Glomerular visceral epithelial cell (primary cell): Measurements from ENCODE around the gene MMP27.

Experiments
- DNase-seq: peaks from one replicate; pipeline ENCODE4 v3.0.0-alpha.2; 2016; ENCODE audit errors: extremely low spot score

The MMP27 gene

DNA sequence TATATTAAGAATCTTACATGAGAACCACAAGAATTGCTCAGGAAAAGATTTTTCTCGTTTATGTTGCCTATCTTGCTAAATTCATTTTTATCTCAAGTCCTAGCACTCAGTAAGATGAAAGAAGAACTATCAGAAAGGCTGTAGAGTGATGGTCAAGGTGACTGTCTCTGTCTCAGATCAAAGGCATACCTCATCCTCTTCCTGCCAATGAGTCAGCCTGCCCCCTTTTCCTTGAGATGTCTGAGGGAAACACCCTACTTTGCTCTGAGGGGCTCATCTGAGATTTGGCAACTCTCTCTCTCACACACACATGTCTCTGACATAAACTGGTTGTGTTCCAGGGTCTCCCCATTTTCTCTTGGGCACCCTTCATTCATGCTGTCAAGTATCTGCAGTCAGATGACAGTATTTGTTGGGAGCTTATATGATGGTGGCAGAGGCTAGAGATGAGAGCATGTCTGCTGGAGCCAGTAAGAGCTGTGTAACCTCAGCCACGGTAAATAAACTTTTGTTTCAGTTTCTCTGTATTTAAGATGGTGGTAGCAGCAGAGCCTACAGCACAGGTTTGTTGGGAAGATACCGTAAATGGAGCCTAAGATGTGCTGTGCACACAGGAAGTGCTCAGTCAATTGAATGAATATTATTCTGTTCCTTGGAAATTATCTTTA is 1.6 kb downstream of the MMP27 start:
- DNase-seq, result no peak

DNA sequence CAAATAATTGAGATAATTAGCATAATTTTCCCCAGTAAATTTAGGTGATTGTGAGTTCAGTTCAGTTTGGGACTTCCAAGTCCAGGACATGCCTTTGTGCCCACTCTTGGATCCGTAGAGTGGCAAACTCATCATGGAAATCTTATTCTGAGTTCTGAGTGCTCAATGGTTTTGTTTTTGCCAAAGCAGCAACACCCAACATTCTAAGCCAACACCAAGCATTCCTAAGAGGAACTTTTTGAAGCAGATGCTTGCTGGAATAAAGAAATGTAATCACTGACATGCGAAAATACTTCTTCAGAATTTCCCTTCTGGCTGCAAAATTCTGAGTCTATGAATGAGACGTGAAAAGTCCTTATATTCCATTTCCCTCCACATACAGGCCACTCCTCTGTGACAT is 10.4 kb downstream of the MMP27 start:
- DNase-seq, result no peak

DNA sequence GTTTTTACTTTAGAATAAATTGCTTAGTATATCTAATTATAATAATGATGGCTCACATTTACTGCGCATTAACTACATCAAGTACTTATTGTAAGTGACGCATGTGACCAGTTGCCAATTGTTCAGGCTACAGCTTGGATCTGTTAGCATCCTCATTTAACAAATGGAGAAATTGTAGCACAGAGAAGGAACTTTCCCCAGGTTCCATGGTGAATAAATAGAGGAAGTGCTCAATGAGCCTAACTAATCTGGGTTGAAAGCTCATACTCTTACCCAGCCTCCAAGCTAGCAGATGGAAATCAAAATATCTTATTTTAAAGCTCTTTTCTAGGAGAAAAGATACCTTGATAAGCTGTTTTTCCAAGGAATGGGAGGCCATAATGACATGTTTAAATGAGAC is 19.8 kb downstream of the MMP27 start:
- DNase-seq, result no peak

DNA sequence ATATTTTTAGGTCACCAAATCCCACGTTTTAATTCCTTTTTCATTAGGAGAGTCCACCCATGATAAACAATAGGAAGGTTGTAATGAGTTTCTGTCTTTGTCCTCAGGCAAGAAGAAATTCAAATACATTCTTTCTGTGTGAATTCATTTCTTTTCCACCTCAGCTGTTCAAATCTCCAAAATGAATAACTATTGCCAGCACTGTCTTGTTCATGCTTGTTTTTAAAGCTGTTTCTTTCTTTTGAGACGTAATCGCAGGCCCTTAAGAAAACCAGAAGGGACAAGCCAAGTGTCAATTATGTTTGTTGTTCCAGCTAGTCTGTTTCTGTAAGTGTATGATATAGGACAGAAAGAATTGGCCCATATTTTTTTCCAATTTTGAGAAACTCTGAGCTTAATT is 20.2 kb downstream of the MMP27 start:
- no peak for DNase-seq

DNA sequence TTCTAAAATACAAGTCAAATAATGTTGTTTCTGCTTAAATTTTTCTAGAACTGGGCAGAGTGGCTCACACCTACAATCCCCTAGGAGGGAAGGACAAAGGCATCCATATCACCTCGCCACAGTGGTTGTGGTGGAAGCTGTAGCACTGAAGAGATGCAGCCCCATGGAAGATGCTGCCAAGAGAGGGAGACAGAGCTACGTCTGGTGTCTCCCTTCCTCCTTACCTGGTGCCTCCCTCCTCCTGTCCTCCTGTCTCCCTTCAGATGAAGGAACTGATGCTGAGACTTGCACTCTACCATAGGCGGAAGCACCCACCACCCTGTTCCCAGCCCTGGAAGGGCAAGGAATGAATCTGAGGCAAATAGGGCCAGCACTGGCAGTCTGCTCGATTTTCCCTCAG is 22.3 kb downstream of the MMP27 start:
- no peak for DNase-seq

DNA sequence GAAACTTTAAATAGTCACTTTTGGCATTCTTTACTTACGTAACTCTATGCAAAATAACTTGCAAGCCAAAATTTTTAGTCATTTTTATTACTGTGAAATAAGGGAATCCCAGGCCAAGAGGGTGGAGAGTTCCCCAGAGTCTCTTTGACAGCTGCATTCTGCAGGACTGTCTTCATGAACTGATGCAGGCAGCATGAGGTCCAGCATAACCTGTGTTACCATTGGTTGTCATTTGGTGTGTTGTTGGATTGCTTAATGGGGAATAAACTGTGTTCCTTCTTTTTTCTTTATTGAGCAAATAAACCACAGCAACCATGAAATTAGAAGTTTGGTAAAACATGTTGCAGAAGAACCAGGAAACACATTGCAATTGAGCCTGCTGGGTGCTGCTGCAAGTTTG is 24.6 kb downstream of the MMP27 start:
- DNase-seq, result no peak

DNA sequence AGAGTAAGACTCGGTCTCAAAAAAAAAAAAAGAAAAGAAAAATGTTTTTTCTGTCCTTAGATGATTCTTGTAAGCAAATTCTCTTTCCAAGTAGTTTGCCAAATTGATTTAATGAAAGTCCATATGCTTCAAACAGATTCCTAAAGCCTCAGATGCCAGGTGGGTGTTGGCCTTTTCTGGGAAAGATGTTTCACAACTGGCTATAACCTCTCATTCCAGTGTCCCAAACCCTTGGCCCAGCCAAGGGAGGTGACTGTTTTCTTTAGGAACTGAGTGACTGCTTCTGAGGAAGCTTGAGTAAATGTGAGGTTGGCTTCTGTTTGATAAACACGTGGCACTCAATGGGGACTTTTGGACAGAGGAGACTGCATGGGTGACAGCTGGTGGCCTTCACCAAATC is 27.5 kb downstream of the MMP27 start:
- no peak for DNase-seq

DNA sequence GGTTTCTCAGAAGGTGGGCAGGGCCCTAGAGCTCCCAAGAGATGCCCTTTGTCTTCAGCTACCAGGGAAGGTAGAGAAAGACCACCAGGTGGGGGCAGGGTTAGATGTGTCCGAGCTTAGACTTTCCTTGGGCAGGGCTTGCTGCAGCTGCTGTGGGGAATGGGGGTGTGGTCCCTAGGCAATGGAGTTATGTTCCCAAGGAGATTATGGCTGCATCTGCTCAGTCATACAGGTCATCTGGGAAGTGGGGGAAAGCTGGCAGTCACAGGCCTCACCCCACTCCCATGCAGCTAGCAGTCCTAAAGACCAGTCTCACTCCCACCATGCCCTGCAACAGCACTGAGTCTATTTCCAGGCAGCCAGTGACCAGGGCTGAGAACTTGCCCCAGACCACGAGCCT is 29.5 kb downstream of the MMP27 start:
- no peak for DNase-seq

DNA sequence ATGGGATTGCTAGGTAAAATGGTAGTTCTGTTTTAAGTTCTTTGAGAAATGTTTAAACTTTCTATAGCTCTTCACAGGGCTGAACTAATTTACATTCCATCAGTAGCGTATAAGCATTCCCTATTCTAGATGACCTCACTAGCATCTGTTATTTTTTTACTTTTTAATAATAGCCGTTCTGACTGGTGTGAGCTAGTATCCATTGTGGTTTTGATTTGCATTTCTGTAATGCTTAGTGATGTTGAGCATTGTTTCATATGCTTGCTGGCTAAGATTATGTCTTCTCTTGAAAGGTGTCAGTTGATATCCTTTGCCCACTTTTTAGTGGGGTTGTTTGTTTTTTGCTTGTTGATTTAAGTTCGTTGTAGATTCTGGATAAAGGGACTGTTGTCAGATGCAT is 35.9 kb downstream of the MMP27 start:
- DNase-seq, result no peak

DNA sequence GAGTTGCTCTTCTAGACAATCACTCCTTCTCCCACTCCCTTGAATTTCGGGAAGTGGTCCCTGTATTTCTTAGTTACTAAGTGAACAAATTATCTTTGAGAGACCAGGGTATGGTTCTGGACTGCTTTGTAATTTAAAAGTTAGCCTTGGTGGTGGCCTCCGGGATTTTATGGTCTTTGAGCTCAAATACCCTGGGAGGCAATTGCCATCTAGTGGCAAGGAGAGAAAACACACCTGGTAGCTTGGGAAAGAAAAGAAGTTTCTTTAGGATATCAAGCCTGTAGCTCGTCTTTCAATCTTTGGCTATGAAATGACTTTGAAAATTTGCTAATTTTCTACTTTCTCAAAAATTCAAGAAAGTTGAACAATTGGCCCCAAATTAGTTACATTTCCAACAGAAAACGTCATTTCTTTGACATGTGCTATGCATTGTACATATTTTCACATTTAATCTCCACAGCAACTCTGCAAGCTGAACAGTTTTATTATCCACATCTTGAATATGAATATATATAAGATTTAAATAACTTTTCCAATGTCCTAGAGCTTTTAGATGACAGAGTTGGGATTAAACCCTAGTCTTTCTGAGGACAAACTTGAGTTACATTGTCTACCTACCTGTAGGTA is 39.1 kb downstream of the MMP27 start:
- peak; percentile 46 for DNase-seq

DNA sequence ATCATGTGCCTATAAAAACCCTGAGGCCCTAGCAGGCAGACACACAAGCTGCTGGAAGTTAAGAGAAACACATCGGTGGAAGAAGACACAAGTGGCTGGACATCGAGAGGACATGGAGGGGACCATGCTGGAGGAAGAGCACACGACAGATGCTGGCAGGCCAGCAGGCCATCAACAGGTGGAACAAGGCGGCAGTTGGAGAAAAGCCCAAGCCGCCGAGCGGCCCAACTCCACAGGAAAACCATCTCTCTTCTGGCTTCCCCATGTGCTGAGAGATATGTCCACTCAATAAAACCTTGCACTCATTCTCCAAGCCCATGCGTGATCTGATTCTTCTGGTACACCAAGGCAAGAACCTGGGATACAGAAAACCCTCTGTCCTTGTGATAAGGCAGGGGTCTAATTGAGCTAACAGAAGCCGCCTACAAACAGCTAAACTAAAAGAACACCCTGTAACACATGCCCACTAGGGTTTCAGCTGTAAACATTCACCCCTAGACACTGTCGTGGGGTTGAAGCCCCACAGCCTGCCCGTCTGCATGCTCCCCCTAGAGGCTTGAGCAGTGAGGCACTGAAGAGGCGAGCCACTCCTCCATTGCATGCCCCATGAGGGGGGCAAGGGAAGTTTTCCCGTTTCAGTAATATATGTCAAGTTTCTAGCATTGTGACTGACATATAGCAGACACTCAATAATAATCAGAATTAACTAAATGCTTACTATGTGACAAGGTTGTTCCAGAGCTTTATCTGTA is 41.4 kb downstream of the MMP27 start:
- DNase-seq, result no peak

DNA sequence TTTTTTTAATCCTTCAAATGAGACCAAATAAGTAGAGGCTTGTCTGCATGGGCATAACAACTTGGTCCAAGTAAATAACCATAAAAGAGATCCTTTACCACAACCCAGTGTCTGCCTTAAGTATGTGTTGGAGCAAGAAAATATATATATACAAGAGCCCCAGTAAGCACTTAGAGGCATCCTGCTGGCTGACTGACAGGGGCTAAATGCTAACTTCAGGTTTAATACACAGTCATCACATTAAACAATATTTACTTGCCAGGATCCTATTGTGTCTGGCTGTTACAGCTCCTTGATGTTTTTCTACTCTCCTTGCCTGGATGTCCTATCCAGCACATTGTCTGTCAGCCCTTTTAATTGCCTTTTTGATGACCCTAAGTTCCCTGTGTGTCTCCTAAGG is 43.0 kb downstream of the MMP27 start:
- no peak for DNase-seq

DNA sequence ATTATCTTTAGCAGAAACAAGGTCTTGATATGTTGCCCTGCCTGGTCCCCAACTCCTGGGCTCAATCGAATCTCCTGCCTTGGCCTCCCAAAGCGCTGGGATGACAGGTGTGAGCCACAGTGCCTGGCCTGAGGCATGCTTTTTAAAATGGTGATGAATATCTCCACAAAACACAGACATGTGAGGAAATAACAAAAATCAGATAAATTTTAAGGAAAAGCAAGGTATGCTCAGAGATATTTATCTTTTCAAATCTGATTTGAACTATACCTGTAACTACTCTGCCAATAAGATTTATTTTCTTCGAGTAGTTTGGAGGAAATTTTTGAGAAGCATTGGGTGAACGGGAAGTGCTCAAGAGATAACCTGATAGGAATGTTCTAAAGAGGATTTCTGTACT is 44.5 kb downstream of the MMP27 start:
- no peak for DNase-seq

DNA sequence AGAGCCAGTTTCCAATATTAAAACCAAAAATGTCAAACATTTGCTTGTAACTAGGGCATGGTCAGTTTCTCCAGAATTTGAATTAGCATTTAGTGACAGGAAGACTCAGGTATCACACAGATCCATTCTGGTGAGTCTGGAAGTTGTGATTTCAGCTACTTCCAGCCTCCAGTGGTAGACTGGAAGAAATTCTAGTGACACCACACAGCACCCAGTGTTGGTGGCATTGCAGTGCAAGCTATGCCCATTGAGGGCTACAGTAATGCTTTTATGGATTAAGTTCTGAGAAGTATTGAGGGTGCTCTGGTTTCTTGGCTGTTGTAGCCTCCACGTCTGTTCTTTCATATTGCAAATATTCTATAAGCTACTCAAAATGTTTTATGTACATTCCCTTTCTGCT is 49.0 kb downstream of the MMP27 start:
- DNase-seq, result no peak

DNA sequence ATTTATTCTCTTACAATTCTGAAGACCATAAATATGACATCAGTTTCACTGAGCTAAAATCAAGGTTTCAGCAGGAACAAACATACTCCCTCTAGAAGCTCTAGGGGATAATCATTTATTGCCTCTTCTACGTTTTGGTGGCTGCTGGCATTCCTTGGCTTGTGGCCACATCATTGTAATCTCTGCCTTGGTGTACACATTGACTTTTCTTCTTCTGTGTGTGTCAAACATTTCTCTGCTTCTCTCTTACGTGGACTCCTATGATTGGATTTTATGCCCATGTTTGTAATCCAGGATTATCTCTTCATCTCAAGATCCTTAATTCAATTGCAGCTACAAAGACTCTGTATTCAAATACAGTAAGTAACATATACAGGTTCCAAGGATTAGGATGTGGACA is 50.0 kb downstream of the MMP27 start:
- DNase-seq, result no peak

DNA sequence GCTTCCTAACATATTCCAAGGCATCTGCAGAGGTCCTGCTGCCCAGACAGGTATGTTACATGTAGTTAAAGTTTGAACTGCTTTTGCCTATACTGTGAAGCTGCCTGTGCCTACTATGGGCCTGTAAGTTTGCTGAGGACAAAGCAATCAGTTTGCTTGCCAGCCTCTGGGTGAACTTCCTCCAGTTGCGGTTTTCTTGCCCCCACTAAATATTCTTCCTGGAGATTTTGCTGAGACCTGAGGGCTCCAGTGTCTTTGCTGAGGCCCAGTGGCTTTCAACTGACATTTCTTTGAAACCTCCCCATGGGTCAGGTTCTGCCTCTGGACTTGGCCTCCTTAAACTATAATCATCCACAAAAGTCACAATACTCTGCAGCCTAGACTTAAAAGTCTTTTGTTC is 50.8 kb downstream of the MMP27 start:
- no peak for DNase-seq

DNA sequence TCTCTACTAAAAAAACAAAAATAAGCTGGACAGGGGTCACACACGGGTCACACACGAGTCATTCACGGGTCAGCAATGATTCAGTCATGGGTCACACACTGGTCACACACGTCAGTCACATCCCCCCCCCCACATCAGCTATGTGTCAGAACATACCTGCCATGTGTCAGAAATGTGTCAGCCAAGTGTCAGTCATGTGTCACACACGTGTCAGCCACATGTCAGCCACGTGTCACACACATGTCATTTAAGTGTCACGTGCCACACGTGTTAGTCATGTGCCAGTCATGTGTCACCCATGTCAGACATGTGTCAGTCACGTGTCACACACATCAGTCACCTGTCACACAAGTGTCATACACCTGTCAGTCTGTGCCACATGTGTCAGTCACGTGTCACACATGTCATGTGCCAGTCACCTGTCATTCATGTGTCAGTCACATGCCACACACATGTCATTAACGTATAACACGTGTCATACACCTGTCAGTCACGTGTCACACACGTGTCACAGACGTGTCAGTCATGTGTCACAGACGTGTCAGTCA is 51.8 kb downstream of the MMP27 start:
- DNase-seq, result no peak

DNA sequence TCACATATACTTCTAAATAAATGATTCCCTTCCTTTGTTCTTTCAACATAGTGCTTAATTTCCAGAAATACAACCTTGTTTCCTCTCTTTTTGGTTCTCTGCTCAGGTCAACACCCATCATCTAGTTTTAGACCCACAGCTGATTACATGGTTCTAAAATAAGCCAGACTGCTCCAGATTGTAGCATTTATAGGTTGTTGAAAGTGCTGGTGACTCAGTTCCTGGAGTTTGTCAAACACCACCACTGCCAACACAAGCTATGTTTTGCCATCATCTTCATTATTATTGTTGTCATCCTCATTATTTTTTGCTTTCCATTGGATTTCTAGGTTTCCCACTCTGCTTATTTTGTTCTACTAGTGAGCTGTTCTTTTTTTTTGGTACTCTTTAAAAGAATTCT is 58.1 kb downstream of the MMP27 start:
- no peak for DNase-seq

DNA sequence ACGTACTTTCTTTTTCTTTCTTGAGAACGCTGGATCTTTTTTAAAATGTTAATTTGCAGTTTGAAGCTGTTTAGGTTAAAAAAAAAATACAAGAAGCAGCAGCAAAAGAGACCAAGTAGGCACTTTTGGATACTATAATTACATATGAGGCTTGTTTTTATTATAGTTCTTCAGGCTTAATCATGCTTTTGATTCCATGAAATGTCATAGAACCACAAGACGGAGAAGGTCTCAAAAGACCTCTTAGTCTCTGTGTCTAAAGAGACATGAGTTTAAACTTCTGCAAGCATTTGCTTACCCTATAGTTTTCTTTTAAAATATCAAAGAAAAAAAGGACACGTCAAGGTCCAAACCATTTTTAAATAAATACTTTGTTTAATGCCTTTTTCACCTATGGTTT is 61.6 kb downstream of the MMP27 start:
- no peak for DNase-seq
